Measurements from ENCODE around the gene PRKCB. TPM values are rescaled to one million over a fixed set of nuclear protein-coding genes. Genes with fewer than 3 reads are reported as not detected.

The PRKCB gene
- total RNA-seq, 1 experiment from 2014 or later = not detected

DNA sequence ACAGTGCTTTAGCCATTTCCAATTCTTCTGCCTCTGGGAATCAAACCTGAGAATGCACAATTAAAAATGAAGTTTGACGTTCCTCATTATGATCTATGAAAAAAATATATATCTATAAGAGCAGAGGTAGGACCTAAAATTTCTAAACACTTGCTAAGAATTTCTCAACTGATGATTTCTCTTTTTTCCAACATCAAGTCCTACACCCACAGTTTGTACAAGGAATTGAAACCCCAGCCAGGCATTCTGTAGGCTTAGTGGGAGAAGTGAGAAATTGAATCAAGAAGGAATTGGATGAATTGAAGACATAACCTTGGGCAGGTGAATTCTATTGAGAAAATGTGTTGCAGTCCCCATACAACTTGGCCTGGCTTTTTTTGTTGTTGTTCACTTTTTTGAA, 423.0 kb downstream of the PRKCB start:
- no TSS peak for BruUV-seq (replicated peaks)
- H4K20me1 ChIP-seq (ENCODE audit: low read length) = no peaks in the 10 kb centered on the region
- no peaks in the 10 kb centered on the region for H3K9me3 ChIP-seq (ENCODE audit: low read length)
- H2AFZ ChIP-seq (ENCODE audit: low read length) = no peak overlapping the region
- ATAC-seq (no peak), DNase-seq (no peak)
- H3K36me3 ChIP-seq (ENCODE audit: low read depth, low read length) = no peaks in the 10 kb centered on the region
- no peaks in the 10 kb centered on the region for H3F3A ChIP-seq (ENCODE audit: low read length, unreplicated experiment)
- no peak overlapping the region for H3K27ac ChIP-seq (ENCODE audit: low read length)
- POLR2A ChIA-PET (ENCODE audit: unreplicated experiment) = no interaction called here
- H3K4me3 ChIP-seq (ENCODE audit: low read length) = no peak overlapping the region
- no peak overlapping the region for H3K4me2 ChIP-seq (ENCODE audit: low read length)
- no peaks in the 10 kb centered on the region for H3K4me1 ChIP-seq (ENCODE audit: insufficient read depth, low read length)
- no peak overlapping the region for H3K9ac ChIP-seq (ENCODE audit: low read length)
- H3K9me2 ChIP-seq (replicated peaks; ENCODE audit: low read length) = no peaks in the 10 kb centered on the region
- TF ChIP-seq EZH2 (IDR thresholded peaks at IDR 0.05; ENCODE audit: low read length, unreplicated experiment) (no peak), EZH2phosphoT487 (IDR thresholded peaks at IDR 0.05; ENCODE audit: borderline replicate concordance, low read length) (no peak)
- TF ChIP-seq, protein P1, sequence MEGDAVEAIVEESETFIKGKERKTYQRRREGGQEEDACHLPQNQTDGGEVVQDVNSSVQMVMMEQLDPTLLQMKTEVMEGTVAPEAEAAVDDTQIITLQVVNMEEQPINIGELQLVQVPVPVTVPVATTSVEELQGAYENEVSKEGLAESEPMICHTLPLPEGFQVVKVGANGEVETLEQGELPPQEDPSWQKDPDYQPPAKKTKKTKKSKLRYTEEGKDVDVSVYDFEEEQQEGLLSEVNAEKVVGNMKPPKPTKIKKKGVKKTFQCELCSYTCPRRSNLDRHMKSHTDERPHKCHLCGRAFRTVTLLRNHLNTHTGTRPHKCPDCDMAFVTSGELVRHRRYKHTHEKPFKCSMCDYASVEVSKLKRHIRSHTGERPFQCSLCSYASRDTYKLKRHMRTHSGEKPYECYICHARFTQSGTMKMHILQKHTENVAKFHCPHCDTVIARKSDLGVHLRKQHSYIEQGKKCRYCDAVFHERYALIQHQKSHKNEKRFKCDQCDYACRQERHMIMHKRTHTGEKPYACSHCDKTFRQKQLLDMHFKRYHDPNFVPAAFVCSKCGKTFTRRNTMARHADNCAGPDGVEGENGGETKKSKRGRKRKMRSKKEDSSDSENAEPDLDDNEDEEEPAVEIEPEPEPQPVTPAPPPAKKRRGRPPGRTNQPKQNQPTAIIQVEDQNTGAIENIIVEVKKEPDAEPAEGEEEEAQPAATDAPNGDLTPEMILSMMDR (conservative IDR thresholded peaks at IDR 0.05; ENCODE audit: low read depth, low read length) = no peak
- H3K27me3 ChIP-seq (ENCODE audit: low read length) = peaks cover 19% of the 10 kb centered on the region
- CTCF ChIA-PET = no interaction called here
- intact Hi-C loops (cut with micrococcal nuclease) = no loop called here
- H3K79me2 ChIP-seq (ENCODE audit: low read length) = no peaks in the 10 kb centered on the region

DNA sequence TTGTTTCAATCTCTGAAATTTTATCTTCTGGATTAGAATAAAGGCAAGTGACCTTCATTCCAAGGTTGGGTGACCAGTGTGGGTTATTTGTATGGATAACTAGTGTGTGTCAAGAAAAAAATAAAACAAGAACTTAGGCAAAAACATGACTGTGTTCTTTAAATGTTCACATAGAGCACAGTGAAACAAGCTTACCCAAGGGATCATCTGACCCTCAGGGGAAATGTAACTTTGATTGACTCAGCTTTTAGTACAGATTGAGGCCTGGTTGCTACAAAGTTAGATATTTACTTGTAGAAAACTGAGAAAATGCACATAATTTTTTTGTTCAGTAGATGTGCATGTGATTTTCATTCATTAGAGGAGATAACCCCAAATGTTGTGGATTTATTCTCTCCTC, 427.0 kb downstream of the PRKCB start:
- H3K27ac ChIP-seq (ENCODE audit: low read length) = no peak overlapping the region
- no peaks in the 10 kb centered on the region for H3K9me3 ChIP-seq (ENCODE audit: low read length)
- no peak overlapping the region for H3K4me3 ChIP-seq (ENCODE audit: low read length)
- no peak for DNase-seq
- H2AFZ ChIP-seq (ENCODE audit: low read length) = no peak overlapping the region
- ChIA-PET POLR2A (ENCODE audit: unreplicated experiment) (no interaction called here), CTCF (no interaction called here)
- H3K9me2 ChIP-seq (replicated peaks; ENCODE audit: low read length) = no peaks in the 10 kb centered on the region
- H3K9ac ChIP-seq (ENCODE audit: low read length) = no peak overlapping the region
- BruUV-seq (replicated peaks) = no TSS peak
- peaks cover 8% of the 10 kb centered on the region; the same call in 1 of the 2 replicates for H3K27me3 ChIP-seq (ENCODE audit: low read length)
- TF ChIP-seq, protein P1 (conservative IDR thresholded peaks at IDR 0.05; ENCODE audit: low read depth, low read length) = no peak
- TF ChIP-seq EZH2phosphoT487 (IDR thresholded peaks at IDR 0.05; ENCODE audit: borderline replicate concordance, low read length) (no peak), EZH2 (IDR thresholded peaks at IDR 0.05; ENCODE audit: low read length, unreplicated experiment) (no peak)
- ATAC-seq = no peak
- intact Hi-C loops (cut with micrococcal nuclease) = no loop called here
- no peaks in the 10 kb centered on the region for H3K79me2 ChIP-seq (ENCODE audit: low read length)
- H3K4me1 ChIP-seq (ENCODE audit: insufficient read depth, low read length) = no peaks in the 10 kb centered on the region
- H3K36me3 ChIP-seq (ENCODE audit: low read depth, low read length) = no peaks in the 10 kb centered on the region
- no peaks in the 10 kb centered on the region for H3F3A ChIP-seq (ENCODE audit: low read length, unreplicated experiment)
- no peak overlapping the region for H3K4me2 ChIP-seq (ENCODE audit: low read length)
- H4K20me1 ChIP-seq (ENCODE audit: low read length) = no peaks in the 10 kb centered on the region

Small RNAs within 50 kb of the gene (microRNA-seq; reads per million reads assigned to microRNA genes)
- not detected for gene MIR1273H (ENCODE audit: unreplicated experiment)

Other genes starting within 250 kb of the PRKCB start
- gene NDUFAB1, start 239.7 kb upstream of the PRKCB start, total RNA-seq (2014; rRNA removed) = 158 and 228 TPM in 2 replicates
- 4.9 and 7.0 TPM in 2 replicates for gene PALB2, start 194.7 kb upstream of the PRKCB start, total RNA-seq (2014; rRNA removed)
- 19.7 and 29.1 TPM in 2 replicates for gene DCTN5, start 194.5 kb upstream of the PRKCB start, total RNA-seq (2014; rRNA removed)
- 58.6 and 67.8 TPM in 2 replicates for gene PLK1, start 157.1 kb upstream of the PRKCB start, total RNA-seq (2014; rRNA removed)
- gene ERN2, start 122.8 kb upstream of the PRKCB start, total RNA-seq (2014; rRNA removed) = not detected in 2 replicates
- gene CHP2, start 81.0 kb upstream of the PRKCB start, total RNA-seq (2014; rRNA removed) = not detected in 2 replicates

Measured in PC-3 (cell line).